Hepatocyte (in vitro differentiated cells): ENCODE data around the gene SMARCC2.

Source experiments
- CTCF ChIP-seq: fragments of 200-600 bp; sonication (generic); IDR thresholded peaks from 2 replicates; pipeline ENCODE4 v1.5.1; 2016; ENCODE audit warnings: antibody characterized with exemption, mild to moderate bottlenecking; ENCODE audit not compliant: poor library complexity
- EZH2 ChIP-seq: fragments of 200-600 bp; sonication (generic); IDR thresholded peaks from 2 replicates; pipeline ENCODE4 v1.6.1; 2016; ENCODE audit warnings: antibody characterized with exemption, mild to moderate bottlenecking, borderline replicate concordance

DNA sequence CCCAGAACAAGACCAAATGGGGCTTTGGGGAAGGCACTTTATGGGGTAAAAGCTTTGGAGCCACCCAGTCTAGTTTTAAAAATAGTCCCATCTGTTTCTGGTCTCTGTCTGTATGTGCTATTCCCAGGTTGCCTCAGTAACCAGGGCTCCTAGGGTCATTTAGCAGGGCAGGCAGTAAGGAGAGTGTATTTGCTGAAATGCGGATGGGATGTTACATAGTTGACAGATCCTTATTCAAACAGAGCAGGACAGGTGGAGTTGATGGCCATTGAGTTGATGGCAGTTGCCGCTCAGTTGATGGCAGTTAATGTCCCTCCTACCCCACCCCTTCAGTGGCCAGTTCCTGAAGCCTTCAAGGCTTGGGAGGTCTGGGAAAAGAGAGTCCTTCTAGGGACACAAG is 66.6 kb downstream of the SMARCC2 start:
- no peak for TF ChIP-seq CTCF
- TF ChIP-seq EZH2: no peak
